Left renal cortex interstitium (tissue), 4 donors: ENCODE data around the gene SCNN1B. TPM values are rescaled to one million over a fixed set of nuclear protein-coding genes. Genes with fewer than 3 reads are reported as not detected.

Source experiments
- DNase-seq, 4 donors: peaks; one replicate each; pipeline ENCODE4 v3.0.0-alpha.2; 2013; ENCODE audit warnings: low read depth in 4 of 4, low spot score in 2 of 4, missing footprints in 1 of 4
- polyA plus RNA-seq, 4 donors: library from polyadenylated mRNA; unstranded; fragments of 120-200 nt; gene quantifications; one replicate each; pipeline ENCODE4 v1.2.1, GENCODE V29; 2013; ENCODE audit not compliant: insufficient read length in 4 of 4

The SCNN1B gene
- polyA plus RNA-seq, 4 donors: 12.8 to 26.0 (median 16.2) TPM

DNA sequence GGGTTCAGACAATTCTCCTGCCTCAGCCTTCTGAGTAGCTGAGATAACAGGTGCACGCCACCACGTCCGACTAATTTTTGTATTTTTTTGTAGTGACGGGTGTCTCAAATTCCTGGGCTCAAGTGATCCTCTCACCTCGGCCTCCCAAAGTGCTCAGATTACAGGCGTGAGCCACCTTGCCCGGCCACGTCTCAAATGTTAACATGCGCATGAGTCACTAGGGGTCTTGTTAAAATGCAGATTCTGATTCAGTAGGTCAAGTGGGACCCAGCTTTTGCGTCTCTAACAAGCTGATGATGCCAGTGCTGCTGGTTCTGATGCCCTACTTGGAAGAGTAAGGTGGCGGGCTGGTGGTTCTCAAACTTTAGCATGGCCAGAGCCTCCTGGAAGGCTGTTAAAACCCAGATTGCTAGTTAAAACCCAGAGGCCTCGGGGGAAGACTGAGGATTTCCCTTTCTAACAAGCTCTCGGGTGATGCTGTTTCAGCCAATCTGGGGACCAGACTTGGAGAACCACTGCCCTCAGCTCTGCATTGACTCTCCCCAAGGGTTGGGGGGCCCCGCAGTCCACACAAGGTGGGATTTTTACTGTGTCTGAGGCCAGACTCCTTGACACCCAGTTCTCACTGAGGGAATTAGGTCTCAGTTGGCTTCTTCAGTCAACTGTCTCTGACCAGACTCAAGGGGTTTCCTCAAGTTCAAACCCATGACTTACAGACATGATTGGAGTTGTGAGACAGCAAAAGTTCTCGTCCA lies 17.9 kb downstream of the SCNN1B start:
- DNase-seq: no peak

DNA sequence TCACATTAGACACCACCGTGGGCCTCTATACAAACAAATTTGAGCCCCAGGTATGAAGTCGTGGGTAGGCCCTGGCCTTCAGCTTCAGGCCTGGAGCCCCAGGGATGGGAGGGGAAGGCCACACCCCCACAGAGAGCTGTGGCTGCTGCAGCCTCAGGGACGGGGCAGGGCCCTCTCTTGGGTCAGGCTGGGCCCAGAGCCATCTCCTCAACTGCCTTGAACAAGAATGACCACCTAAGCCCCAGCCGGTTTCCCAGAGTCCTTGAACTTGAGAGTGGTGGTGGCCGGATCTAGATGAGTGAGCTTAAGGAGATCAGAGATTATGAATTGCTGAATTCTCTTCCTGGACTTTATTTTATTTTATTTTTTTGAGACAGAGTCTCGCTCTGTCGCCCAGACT lies 18.6 kb downstream of the SCNN1B start:
- no peak for DNase-seq

DNA sequence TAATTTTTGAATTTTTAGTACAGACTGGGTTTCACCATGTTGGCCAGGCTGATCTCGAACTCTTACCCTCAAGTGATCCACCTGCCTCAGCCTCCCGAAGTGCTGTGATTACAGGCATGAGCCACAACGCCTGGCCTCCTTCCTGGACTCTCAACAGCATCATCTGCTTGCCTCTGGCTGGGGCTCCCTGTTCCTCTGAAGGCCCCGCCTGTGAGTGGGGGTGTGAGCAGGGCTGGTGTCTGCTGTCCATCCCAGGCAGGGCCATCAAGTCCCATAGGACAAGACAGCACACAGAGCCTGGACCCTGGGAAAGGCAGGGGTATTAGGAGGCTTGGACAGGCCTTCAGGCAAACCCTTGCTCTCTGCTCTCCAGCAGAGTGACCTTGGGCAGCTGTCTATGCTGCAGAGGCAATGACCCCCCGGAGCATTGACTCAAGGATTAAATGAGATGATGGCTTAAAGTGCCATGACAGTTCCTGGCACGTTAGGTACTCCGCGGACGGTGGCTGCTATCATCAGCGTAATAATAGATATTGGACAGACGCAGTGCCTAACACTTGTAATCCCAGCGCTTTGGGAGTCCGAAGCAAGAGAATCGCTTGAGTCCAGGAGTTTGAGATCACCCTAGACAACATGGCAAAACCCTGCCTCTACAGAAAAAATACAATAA lies 19.2 kb downstream of the SCNN1B start:
- DNase-seq: no peak

DNA sequence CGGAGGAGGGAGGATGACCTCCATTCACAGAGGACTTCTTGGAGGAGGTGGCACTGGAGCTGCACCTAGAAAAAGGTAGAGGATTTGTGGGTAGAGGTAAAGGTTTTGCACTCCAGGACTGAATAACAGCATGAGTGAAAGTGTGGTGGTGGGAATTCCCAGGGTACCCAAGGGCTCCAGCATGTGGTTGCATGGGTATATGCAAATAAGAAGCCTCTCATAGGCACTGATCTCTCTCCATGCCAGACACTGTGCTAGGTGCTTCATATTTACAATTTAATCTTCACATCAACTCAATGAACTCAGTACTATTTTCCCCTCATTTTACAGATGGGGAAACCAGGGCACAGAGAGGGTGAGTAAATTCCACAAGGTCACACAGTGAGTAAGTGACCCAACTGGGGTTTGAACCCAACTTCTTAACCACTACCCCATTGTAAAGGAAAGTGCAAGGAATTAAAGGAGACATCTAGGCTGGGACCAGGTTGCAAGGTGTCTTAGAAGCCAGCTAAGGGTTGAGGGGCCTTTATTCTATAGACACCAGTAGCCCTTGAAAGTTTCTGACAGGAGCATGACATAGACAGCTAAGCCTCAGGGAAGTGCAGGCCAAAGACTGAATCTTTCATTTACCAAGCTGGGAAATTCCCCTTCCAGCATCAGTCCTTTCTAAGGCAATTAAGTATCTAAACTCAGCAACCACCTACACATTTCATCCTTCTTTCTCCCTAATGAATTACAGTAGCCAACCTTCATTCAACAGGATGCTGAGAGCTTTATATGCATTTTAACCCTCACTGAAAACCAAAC lies 21.3 kb downstream of the SCNN1B start:
- DNase-seq: no peak

DNA sequence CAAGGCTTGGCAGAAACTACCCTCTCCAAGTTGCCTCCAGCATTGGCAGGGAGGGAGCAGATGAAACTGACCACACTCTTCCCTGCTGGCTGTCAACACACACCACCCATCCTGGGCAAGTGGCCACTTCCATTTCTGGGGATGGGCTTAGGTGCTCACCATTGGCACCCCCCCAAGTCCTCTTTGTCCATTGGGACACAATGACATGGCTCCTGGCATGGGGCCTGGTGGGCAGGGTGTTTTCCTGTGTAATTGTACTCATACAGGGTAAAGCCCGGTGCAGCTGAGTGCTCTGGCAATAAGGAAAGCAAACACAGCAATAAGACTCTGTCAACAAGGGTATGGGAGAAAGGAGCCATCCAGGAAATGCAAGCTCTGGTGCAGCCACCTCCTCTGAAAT lies 22.6 kb downstream of the SCNN1B start:
- DNase-seq: no peak

DNA sequence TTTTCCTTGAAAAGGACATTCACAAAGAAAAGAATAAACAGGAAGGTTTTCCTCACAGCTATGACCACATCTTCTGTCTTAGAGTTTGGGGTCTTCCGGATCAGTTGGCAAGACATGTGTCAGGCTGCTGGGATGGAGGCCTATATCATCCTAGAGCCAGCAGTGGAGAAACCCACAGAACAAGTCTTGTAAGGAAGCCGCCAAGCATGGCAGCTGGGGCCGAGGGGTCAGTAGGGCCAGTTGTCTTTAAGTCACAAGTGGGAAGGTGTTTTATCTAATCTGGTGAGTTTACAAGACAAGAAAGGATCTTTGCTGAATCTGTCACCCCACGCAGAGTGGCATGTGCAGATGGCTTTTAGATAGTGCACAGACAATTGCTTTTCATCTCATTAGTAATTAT lies 25.7 kb downstream of the SCNN1B start:
- DNase-seq: no peak

DNA sequence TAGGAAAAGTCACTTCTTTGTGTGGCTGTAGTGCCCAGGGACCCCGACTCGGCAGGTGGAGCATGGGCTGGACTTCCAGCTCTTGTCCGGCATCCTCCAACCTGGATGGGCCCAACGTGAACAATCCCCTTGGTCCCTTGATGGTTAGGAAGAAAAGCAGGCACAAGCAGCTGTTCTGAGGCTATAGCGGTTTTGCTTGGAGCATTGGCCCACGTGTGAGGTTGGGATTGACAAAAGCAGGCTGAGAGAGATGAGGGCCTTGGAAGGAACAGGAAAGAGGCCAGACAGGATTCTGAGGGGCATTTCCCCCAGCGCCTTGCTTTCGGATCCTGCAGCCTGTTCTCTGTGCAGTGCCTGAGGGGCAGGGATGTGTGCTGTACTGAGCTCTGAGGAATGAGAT lies 28.1 kb downstream of the SCNN1B start:
- DNase-seq: no peak

DNA sequence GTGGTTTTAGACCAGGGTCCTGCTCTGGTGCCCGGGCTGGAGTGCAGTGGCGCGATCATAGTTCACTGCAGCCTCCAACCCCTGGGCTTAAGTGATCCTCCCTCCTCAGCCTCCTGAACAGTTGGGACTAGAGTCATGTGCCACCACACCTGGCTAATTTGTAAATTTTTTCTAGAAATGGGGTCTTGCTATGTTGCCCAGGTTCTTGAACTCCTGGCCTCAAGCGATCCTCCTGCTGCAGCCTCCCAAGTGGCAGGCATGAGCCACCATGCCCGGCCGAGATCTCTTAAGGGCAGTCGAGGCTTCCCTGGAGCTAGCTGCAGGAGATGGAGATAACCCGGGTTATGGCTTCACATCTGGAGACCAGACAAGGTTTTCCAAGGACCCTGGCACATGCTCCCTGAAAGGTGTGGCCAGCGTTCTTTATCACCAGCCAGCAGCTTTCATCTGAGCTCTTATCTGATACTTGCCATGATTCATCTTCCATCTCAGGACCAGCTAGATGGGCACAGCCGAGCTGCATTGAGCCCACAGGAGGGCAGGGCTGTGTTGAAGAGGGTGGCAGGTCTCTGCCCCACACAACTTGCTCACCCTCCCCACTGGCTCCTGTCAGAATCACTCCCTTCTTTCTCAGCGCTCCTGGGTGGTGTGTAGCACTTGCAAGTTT lies 28.6 kb downstream of the SCNN1B start:
- DNase-seq: no peak

DNA sequence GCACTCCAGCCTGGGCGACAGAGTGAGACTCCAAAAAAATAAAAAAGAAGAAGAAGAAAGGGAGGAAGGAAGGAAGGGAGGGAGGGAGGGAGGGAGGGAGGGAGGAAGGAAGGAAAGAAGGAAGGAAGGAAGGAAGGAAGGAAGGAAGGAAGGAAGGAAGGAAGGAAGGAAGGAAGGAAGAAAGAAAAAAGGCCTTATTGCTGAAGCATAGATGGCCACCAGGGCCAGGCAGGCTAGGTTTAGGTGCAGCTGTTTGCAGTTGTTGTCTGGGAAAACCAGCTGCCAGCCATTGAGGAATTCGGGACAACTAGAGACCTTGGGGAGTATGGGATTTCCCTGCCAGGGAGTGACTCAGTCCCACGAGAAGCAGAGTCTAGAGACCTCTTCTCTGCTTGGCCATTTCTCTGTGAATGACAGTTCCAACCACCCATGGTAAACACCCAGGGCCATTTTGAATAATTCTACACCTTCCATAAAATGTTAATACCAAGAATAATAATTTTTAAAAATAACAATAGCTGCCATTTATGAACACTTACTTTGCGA lies 31.0 kb downstream of the SCNN1B start:
- DNase-seq: no peak

DNA sequence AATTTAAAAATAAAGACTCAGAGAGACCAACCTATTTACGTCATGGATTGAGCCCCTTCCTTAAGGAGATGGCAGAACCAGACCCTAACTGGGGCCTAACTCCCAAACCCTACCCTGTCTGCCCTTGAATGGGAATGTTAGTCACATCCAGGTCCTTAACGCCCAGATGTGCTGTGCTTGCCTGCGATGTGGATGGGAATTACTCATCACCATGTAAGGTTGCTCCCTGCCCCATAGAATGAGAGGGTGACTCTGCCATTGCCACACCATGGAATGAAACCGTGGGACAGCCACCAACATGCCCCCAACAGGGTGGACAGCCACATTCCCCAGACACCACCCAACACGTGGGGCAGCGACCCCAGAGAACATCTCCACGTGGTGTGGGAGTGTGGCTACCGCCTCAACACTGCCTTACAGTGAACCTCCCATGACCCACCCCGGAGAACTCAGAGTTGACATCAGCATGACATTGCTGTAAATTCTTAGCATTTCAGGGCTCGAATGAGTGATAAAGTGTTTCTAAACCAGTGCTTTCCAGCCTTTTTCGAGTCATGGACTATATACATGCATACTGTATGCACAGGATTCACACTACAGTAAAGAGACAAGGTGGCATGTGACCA lies 31.8 kb downstream of the SCNN1B start:
- no peak for DNase-seq

DNA sequence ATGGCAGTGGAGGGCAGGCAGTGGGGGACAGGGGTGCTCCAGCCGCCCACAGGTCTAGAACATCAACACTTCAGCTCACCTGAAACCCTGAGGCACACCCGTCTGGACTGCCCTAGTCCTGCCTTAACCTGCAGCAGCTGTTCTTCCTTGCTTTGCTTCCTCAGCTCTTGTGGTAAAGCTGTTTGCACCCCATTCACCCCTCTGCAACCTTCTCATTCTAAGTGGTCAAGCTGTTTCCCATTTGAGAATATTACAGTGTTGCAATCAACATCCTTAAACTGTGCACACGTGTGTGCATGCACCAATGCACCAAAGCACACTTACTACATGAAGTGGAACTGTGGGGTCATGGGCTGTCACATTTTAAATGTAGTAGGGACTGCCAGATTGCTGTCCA lies 32.4 kb downstream of the SCNN1B start:
- DNase-seq: no peak

DNA sequence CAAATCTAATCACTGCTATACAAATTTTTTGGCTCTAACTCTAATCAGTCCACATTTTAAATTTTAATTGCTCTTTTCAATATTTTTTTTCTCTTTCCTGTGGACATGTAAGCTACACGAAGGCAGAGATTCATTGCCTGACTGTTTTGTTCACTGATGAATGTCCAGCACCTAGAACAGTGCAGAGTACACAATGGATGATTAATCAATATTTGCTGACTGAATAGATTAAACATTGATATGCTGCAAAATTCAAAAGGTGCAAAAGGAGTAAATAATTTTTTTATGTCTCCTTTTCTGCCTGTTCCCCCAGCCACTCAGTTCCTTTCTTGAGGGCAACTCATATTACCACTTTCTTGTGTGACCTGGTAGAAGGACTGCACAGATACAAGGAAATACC lies 32.8 kb downstream of the SCNN1B start:
- DNase-seq: no peak

DNA sequence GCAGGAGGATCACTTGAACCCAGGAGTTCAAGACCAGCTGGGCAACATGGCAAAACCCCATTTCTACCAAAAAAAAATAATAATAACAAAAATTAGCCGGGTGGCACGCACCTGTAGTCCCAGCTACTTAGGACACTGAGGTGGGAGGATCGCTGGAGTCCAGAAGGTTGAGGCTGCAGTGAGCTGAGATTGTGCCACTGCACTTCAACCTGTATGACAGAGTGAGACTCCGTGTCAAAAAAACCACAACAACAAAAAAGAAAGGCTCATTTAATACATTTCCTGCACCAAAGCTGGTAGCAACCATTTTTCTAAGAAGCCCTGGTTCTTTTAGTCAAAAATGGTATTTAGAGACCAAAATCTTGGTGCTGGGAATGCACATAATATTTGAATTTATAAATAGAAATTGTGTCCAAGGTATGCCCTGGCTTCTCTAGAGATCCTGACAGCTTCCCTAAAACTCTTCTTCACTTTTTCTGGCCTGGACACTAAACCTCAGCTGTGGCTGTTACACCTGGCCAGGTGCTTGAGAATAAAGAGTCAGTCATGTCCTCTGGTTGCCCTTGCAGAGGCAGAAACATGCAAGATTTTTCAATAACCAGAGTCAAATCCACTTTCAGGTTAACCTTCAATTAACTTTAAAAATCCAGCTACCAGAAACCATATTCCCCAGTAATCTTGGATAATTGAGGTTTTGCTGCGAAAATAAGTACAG lies 35.9 kb downstream of the SCNN1B start:
- no peak for DNase-seq

DNA sequence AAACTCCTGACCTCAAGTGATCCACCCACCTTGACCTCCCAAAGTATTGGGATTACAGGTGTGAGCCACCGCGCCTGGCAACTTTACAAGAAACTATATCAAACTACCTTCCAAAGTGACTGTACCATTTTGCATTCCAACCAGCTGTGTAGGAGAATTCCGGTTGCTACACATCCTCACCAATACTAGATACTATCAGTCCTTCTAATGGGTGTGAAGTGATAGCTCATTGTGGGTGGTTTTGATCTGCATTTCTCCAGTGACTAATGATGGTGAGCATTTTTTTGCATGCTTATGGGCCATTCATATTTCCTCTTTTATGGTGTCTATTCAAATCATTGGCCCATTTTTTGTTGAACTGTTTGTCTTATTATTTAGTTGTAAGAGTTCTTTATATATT lies 37.7 kb downstream of the SCNN1B start:
- no peak for DNase-seq

DNA sequence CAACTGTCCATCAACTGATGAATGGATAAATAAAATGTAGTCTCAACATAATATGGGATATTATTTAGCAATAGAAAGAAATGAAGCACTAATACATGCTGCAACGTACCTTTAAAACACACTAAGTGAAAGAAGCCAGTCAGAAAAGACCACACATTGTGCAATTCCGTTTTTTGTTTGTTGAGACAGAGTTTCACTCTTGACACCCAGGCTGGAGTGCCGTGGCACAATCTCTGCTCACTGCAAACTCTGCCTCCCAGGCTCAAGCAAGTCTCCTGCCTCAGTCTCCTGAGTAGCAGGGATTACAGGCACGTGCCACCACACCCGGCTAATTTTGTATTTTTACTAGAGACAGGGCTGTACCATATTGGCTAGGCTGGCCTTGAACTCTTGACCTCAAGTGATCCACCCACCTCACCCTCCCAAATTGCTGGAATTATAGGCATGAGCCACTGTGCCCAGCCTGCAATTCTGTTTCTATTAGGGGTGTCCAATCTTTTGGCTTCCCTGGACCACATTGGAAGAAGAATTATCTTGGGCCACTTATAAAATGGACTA lies 40.1 kb downstream of the SCNN1B start:
- DNase-seq: no peak

DNA sequence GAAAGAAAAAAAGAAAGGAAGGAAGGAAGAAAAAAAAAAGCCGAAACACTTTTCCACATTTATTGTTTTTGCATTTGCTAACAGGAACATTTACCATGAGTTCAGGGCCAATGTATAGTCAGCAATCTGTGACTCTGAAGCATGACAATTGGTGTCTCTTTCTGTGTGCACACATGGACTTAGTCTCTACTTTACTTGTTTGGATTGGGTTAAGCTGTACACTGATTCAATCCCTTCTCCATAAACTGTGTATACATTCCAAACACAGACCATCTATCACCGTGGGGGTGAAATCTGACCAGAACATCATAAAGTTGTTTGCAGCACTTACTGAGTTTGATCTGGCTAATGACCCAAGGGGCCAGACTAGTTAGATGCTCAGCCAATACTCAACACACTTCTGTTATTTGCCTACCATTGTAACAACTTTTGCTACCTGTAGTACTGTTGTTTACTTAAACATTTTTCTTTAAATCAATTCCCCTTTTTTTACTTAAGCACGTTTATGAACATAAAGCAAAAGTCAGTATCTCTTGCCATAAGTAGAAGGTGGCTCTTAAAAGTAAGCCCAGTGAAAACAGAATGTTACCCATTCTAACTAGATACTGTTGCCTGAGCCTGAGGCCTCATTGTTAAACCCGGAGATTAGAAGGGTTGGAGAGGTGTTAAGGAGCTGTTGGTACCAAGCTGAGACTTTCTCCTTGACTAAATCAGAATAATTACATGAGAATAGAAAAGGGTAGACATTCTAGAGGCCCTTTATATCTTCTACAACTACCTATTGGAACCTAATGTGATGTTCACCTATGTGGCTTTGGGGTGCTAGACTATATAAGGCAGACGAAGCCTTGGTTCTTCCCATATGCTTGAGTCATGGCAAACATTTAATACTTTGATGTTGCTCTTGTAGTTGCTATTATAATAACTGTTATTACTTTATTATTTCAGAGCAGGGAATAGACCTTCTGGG lies 41.8 kb downstream of the SCNN1B start:
- DNase-seq: no peak

DNA sequence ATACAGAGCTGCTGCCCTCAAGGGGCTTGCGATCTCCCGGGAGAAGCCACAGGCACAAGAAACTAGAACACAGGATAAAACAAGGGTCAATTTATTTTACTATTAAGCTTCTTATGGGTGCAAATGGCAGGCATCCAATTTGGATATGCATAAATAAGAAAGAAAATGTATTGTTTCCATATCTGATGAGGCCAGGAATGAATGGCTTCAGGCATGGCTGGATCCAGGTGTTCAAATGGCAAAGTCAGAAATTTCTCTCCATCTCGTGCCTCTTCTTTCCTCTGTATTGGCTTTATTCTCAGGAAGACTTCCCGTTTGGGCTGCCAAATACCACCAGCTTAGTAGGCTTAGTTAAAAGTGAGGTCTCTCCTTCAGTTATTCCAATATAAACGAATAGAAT lies 43.1 kb downstream of the SCNN1B start:
- DNase-seq: no peak
